Peyer's patch (tissue), 4 donors: ENCODE results near the gene CHADL. TPM values are rescaled to one million over a fixed set of nuclear protein-coding genes. Genes with fewer than 3 reads are reported as not detected.
A peak's percentile ranks its signal among the peaks of the same experiment; 100 is the strongest.

ENCODE experiments used
- DNase-seq, 3 donors: peaks; one replicate each; pipeline ENCODE4 v3.0.0-alpha.2; 2017 to 2019
- H3K27ac ChIP-seq, 4 donors: fragments of 200-600 bp; sonication (generic); one replicate each; pipeline ENCODE4 v1.5.1; 2016 to 2019
- H3K27me3 ChIP-seq, 2 donors: fragments of 200-600 bp; sonication (generic); one replicate each; pipeline ENCODE4 v1.5.1; 2019
- H3K36me3 ChIP-seq, 3 donors: fragments of 200-600 bp; sonication (generic); one replicate each; pipeline ENCODE4 v1.5.1; 2016 to 2019
- H3K4me1 ChIP-seq, 4 donors: fragments of 200-600 bp; sonication (generic); one replicate each; pipeline ENCODE4 v1.5.1; 2016 to 2019
- H3K4me3 ChIP-seq, 4 donors: fragments of 200-600 bp; sonication (generic); 1 replicate in 3 of 4; 2 replicates in 1 of 4; pipeline ENCODE4 v1.5.1; 2016 to 2019; ENCODE audit warnings: mild to moderate bottlenecking in 1 of 4
- H3K9me3 ChIP-seq, 4 donors: fragments of 200-600 bp; sonication (generic); one replicate each; pipeline ENCODE4 v1.5.1; 2016 to 2019; ENCODE audit warnings: mild to moderate bottlenecking in 1 of 4
- CTCF ChIP-seq, 6 experiments: fragments of 450-650 bp in 4 of 6; fragments of 200-600 bp in 2 of 6; sonication (generic) in 1 of 6; IDR thresholded peaks; one replicate each; pipeline ENCODE4 v1.5.1; 2017 to 2019; ENCODE audit warnings: antibody characterized with exemption in 6 of 6, mild to moderate bottlenecking in 3 of 6, moderate library complexity in 1 of 6
- POLR2A ChIP-seq, 2 donors: fragments of 450-650 bp; IDR thresholded peaks; one replicate each; pipeline ENCODE4 v1.5.1; 2017; ENCODE audit warnings: antibody characterized with exemption in 2 of 2, mild to moderate bottlenecking in 2 of 2, moderate library complexity in 2 of 2
- total RNA-seq, 4 donors: library from RNA; depleted of rRNA; stranded (reverse); fragments of >200 nt; gene quantifications; one replicate each; pipeline ENCODE4 v1.1.0, GENCODE V29; 2016

Gene CHADL
- total RNA-seq, 4 donors from 2014 or later: 0.80 to 5.3 (median 2.3) TPM; not detected in 1

GRCh38 chr22:41197038-41197972 is 43.4 kb downstream of the CHADL start:
- DNase-seq: peak; percentile 80 to 93 (median 92)
- peaks cover 0 to 14% (median 1%) of the 10 kb centered on the region in 4 donors for H3K4me1 ChIP-seq
- H3K27me3 ChIP-seq: no peaks in the 10 kb centered on the region
- H3K36me3 ChIP-seq: no peaks in the 10 kb centered on the region
- TF ChIP-seq POLR2A (IDR thresholded peaks at IDR 0.05): no peak
- peak in 2 of 6 experiments; percentile 16 to 32 for TF ChIP-seq CTCF (IDR thresholded peaks at IDR 0.05)
- H3K9me3 ChIP-seq: no peaks in the 10 kb centered on the region
- H3K4me3 ChIP-seq: peak overlapping the region; percentile 64 to 84 (median 72)
- H3K27ac ChIP-seq: peak overlapping the region in 3 of 4 donors; percentile 9 to 64 (median 31)

DNA sequence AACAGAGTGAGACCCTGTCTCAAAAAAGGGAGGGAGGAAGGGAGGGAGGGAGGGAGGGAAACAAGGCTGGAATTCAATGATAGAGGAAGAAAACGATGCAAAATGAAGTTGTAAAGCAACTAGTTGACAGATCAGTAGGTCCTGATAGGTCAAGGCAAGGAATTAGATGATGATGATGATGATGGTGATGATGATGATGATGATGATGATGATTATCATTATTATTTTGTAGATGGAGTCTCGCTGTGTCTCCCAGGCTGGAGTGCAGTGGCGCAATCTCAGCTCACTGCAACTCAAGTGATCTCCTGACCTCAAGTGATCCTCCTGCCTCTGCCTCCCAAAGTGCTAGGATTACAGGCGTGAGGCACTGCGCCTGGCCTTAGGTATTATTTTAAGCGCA is 46.9 kb downstream of the CHADL start:
- H3K4me3 ChIP-seq: no peak overlapping the region
- no peak for DNase-seq
- no peaks in the 10 kb centered on the region for H3K27me3 ChIP-seq
- no peak for TF ChIP-seq CTCF (IDR thresholded peaks at IDR 0.05)
- TF ChIP-seq POLR2A (IDR thresholded peaks at IDR 0.05): no peak
- no peaks in the 10 kb centered on the region for H3K36me3 ChIP-seq
- H3K27ac ChIP-seq: no peak overlapping the region
- peaks cover 0 to 11% (median 1%) of the 10 kb centered on the region in 4 donors for H3K4me1 ChIP-seq
- H3K9me3 ChIP-seq: no peaks in the 10 kb centered on the region

DNA sequence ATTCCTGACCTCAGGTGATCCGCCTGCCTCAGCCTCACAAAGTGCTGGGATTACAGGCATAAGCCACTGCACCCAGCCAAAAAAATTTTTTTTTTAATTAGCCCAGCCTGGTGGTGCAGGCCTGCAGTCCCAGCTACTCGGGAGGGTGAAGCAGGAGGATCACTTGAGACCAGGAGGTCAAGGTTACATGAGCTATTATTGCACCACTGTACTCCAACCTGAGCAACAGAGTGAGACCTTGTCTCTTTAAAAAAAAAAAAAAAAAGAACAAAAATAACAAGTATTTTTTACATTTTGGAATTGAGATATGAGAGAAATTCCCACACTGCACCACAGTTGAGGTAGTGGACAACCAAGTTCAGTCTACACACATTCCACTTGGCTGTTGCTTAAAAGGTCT is 49.3 kb downstream of the CHADL start:
- no peaks in the 10 kb centered on the region for H3K36me3 ChIP-seq
- TF ChIP-seq POLR2A (IDR thresholded peaks at IDR 0.05) (no peak), CTCF (IDR thresholded peaks at IDR 0.05) (no peak)
- no peaks in the 10 kb centered on the region for H3K4me1 ChIP-seq
- H3K4me3 ChIP-seq: no peak overlapping the region
- DNase-seq: no peak
- H3K9me3 ChIP-seq: no peaks in the 10 kb centered on the region
- no peak overlapping the region for H3K27ac ChIP-seq
- no peaks in the 10 kb centered on the region for H3K27me3 ChIP-seq

DNA sequence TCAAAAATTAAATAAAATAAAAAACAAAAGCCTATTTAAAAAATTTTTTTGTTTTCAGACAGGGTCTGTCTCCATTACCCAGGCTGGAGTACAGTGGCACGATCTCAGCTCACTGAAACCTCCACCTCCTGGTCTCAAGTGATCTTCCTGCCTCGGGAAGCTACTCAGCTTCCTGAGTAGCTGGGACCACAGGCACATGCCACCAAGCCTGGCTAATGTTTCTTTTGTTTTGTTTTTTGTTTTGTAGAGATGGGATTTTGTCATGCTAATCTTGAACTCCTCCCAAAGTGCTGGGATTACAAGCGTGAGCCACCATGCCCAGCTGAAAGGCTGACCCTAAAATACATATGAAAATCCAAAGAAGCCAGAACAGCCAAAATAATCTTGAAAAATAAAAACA is 56.1 kb downstream of the CHADL start:
- Histone ChIP-seq H3K27ac (no peak overlapping the region), H3K9me3 (no peaks in the 10 kb centered on the region), H3K27me3 (no peaks in the 10 kb centered on the region), H3K4me3 (no peak overlapping the region), H3K4me1 (no peaks in the 10 kb centered on the region), H3K36me3 (peaks cover 0 to 6% (median 0%) of the 10 kb centered on the region in 3 donors)
- DNase-seq: no peak
- no peak for TF ChIP-seq CTCF (IDR thresholded peaks at IDR 0.05)
- no peak for TF ChIP-seq POLR2A (IDR thresholded peaks at IDR 0.05)

GRCh38 chr22:41181349-41182241 is 59.1 kb downstream of the CHADL start:
- no peaks in the 10 kb centered on the region for H3K27me3 ChIP-seq
- H3K4me3 ChIP-seq: peak overlapping the region in 1 of 4 donors; percentile 3
- no peaks in the 10 kb centered on the region for H3K9me3 ChIP-seq
- no peaks in the 10 kb centered on the region for H3K4me1 ChIP-seq
- peak overlapping the region in 1 of 4 donors; percentile 34 for H3K27ac ChIP-seq
- H3K36me3 ChIP-seq: peaks cover 0 to 31% (median 0%) of the 10 kb centered on the region in 3 donors
- peak in 1 of 6 experiments; percentile 5 for TF ChIP-seq CTCF (IDR thresholded peaks at IDR 0.05)
- peak in 1 of 2 donors; percentile 27 for TF ChIP-seq POLR2A (IDR thresholded peaks at IDR 0.05)
- peak in 2 of 3 donors; percentile 52 to 66 for DNase-seq
